Nephron progenitor cell (in vitro differentiated cells): ENCODE results near the gene RPL12.

ENCODE experiments used
- DNase-seq: peaks from one replicate; pipeline ENCODE4 v3.0.0; 2021
- H3K27ac Mint-ChIP-seq: 2 replicates; pipeline ENCODE4 v1.8.0; 2021; ENCODE audit warnings: mild to moderate bottlenecking, moderate library complexity, mixed read lengths
- H3K27me3 Mint-ChIP-seq: 2 replicates; pipeline ENCODE4 v1.8.0; 2021; ENCODE audit warnings: mild to moderate bottlenecking, low read depth, mixed read lengths; ENCODE audit not compliant: poor library complexity
- H3K36me3 Mint-ChIP-seq: 2 replicates; pipeline ENCODE4 v1.8.0; 2021; ENCODE audit warnings: low read depth, mixed read lengths
- H3K4me1 Mint-ChIP-seq: 2 replicates; pipeline ENCODE4 v1.8.0; 2021; ENCODE audit warnings: mixed read lengths
- H3K4me3 Mint-ChIP-seq: 2 replicates; pipeline ENCODE4 v1.8.0; 2021; ENCODE audit warnings: mild to moderate bottlenecking, moderate library complexity, mixed read lengths
- H3K9me3 Mint-ChIP-seq: 2 replicates; pipeline ENCODE4 v1.8.0; 2021; ENCODE audit warnings: mild to moderate bottlenecking, moderate library complexity, mixed read lengths
- TF ChIP-seq, protein P1 (sequence below): fragments of 200-600 bp; sonication (generic); IDR thresholded peaks from 2 replicates; pipeline ENCODE4 v1.5.0; 2021; ENCODE audit warnings: antibody characterized with exemption

The RPL12 gene

DNA sequence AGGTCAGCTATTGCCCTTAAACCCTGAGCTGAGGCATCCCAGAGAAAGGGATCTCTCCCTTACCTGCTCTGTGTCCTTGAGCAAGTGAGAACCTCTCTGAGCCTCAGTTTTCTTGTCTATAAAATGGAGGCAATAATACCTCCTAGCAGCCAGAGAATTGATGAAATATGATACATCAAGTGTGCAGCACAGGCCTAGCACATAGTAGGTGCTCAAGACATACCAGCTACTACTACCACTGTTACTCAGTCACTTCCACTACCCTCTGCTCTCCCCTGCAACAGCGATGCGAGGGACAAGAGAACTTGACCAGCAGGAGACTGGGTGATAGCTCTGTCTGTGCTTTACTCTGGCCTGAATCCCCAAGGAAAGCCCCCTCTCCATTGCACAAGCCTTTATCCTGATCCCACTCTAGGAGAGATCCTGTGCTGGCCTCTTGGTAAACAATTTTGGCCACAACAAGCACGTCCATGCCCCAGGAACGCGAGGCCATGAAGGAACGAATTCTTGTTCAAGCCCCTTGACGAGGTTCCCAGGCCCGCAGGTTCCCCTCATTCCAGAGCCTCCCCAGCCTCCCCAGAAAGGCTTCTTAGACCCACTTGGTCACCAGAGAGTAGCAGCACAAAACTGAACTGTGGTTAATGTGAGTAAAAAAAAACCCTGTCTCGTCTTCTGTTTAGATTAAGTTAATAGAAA, 39.5 kb upstream of the RPL12 start:
- Mint-ChIP-seq H3K9me3 (no peaks in the 10 kb centered on the region), H3K27ac (peak overlapping the region; percentile 50), H3K4me3 (no peak overlapping the region), H3K36me3 (peaks cover 10% of the 10 kb centered on the region), H3K27me3 (no peaks in the 10 kb centered on the region), H3K4me1 (peaks cover 31% of the 10 kb centered on the region)
- TF ChIP-seq, protein P1, sequence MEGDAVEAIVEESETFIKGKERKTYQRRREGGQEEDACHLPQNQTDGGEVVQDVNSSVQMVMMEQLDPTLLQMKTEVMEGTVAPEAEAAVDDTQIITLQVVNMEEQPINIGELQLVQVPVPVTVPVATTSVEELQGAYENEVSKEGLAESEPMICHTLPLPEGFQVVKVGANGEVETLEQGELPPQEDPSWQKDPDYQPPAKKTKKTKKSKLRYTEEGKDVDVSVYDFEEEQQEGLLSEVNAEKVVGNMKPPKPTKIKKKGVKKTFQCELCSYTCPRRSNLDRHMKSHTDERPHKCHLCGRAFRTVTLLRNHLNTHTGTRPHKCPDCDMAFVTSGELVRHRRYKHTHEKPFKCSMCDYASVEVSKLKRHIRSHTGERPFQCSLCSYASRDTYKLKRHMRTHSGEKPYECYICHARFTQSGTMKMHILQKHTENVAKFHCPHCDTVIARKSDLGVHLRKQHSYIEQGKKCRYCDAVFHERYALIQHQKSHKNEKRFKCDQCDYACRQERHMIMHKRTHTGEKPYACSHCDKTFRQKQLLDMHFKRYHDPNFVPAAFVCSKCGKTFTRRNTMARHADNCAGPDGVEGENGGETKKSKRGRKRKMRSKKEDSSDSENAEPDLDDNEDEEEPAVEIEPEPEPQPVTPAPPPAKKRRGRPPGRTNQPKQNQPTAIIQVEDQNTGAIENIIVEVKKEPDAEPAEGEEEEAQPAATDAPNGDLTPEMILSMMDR: no peak
- DNase-seq: no peak

DNA sequence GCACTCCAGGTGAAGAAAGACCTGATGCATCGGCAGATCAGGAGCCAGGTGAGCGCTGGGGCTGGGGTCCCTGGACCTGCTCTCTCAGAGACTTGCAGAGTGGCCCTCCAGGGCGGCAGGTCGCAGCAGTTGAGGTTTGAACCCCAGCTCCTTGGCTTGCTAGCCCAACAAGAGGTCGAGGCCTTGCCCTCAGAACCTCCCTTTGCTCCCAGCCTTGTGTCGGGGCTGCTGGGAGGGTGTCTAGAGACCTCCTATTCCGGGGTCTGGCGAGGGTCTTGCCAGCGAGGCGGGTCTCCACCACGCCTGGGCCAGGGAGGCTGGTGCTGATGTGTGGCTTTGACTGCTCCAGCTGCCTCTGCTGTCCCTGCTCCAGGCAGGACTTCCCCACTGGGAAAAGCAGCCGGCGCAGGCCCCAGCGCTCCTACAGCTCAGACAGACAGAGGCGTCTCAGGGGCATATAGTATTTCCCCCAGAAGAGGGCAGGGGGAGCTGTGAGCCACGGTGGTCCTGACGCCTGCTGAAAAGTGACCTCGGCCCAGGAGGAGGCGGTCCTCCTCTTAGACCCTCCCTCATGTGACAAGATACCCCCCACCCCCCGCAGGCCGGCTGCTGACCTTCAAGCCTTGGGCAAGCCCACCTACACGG, 38.4 kb upstream of the RPL12 start:
- peak; percentile 76 for DNase-seq
- no peak overlapping the region for H3K27ac Mint-ChIP-seq

DNA sequence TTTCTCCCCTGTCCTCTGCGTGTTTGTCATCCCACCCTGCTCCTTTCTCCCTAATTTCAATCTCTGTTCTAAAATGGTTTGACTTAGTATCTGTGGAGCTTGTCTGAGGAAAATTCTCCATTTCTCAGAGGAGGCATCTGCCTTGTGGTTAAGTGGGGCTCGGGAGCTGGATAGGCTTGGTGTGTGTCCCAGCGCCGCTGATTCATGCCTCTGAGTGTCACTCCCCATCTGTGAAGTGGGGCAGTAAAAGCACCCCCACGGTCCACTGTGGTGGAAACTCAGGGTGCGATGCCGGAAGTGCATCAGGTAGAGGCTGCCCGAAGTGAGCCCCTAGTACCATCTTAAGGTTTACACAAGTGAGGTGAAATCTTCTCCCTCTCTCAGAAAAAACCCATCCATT, 37.7 kb upstream of the RPL12 start:
- Mint-ChIP-seq H3K4me1 (peaks cover 31% of the 10 kb centered on the region), H3K27ac (no peak overlapping the region)

More for the DNA sequence above, 38.4 kb upstream of the RPL12 start:
- H3K4me3 Mint-ChIP-seq: no peak overlapping the region
- H3K27me3 Mint-ChIP-seq: no peaks in the 10 kb centered on the region
- TF ChIP-seq, protein P1: peak; percentile 52
- peaks cover 11% of the 10 kb centered on the region for H3K36me3 Mint-ChIP-seq
- H3K9me3 Mint-ChIP-seq: no peaks in the 10 kb centered on the region
- peaks cover 31% of the 10 kb centered on the region for H3K4me1 Mint-ChIP-seq

DNA sequence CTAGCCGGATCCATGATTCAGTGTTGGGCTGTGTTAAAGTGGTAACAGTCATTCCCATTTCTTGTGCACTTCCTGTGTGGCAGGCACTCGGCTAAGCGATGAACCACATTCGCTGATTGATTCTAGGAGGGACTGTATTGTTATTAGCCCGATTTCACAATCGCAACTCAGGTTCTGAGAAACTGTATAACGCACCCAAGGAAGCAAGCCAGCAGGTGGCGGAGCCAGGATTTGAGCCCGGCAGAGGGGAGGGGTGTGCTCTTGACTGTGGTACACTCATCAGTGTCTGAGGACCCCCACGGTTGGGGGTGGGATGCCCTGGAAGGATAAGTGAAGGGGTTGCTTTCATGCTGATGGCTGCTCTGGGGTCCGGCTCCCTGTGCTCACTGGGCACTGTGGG, 34.8 kb upstream of the RPL12 start:
- H3K4me1 Mint-ChIP-seq: peaks cover 24% of the 10 kb centered on the region
- H3K36me3 Mint-ChIP-seq: peaks cover 18% of the 10 kb centered on the region
- no peaks in the 10 kb centered on the region for H3K27me3 Mint-ChIP-seq
- DNase-seq: no peak
- H3K27ac Mint-ChIP-seq: no peak overlapping the region
- TF ChIP-seq, protein P1: no peak
- no peaks in the 10 kb centered on the region for H3K9me3 Mint-ChIP-seq
- H3K4me3 Mint-ChIP-seq: no peak overlapping the region

More for the DNA sequence above, 37.7 kb upstream of the RPL12 start:
- Mint-ChIP-seq H3K4me3 (no peak overlapping the region), H3K36me3 (peaks cover 11% of the 10 kb centered on the region), H3K9me3 (no peaks in the 10 kb centered on the region), H3K27me3 (no peaks in the 10 kb centered on the region)
- no peak for DNase-seq
- TF ChIP-seq, protein P1: no peak

DNA sequence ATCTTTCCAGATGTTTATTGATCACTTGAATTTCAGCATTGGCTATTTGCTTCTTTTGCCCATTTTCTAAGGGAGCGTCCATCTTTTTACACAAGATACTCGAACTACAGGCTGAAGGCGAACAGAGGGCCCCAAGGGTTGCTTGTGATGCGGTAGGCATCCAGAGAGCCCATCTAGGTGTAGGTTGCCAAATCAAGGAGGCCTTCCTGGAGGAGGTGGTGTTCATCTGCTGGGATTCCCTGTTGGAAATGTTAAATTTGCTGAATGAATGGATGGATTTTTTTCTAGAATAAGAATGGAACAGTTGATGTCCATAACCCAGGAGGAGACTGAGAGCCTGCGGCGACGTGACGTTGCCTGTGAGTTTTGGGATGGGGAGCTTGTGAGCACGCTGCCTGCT, 31.5 kb upstream of the RPL12 start:
- Mint-ChIP-seq H3K36me3 (peaks cover 27% of the 10 kb centered on the region), H3K27me3 (no peaks in the 10 kb centered on the region), H3K9me3 (no peaks in the 10 kb centered on the region), H3K4me1 (no peaks in the 10 kb centered on the region), H3K27ac (no peak overlapping the region), H3K4me3 (no peak overlapping the region)
- no peak for DNase-seq
- TF ChIP-seq, protein P1: no peak
